T-helper 2 cell (primary cell): Measurements from ENCODE around the gene CWH43.
"Not testable (repeated sequence)": the region's sequence is repeated elsewhere in the genome, so short reads cannot be mapped to it uniquely, and the experiment has no call there.

Source experiments
- DNase-seq, 5 experiments: peaks; one replicate each; pipeline versions ENCODE4 v3.0.0 to v3.0.0-alpha.2; 2012 to 2022
- total RNA-seq, 2 donors: gene quantifications; one replicate each; lab custom pipeline; 2026; lab: John Stamatoyannopoulos, UW

Gene CWH43
- 0 reads per million in 2 donors for total RNA-seq

GRCh38 chr4:48985976-48986653 is at the start of gene CWH43:
Gene CWH43, plus strand, starts transcription at chr4:48986275. Its CDS starts 155 bp downstream, at chr4:48986430.
- no peak for DNase-seq

DNA sequence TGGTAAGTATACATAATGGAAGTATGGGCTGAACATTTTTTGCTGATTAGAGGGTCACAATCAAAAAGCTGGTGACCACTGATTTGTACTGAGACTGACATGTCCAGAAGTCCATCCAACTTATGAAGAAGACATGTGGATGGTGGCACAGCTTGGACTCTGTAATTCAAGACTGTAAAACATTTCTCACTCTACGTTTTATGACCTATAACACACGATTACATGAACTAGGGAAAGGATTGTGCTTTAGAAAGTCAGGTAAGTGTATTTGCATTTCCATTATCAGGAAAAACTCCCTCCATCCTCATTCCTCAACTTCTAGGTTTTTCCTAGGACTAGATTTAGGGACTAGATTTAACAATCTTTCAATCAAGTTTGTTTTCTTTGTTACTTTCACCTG is 49.0 kb upstream of the CWH43 start:
- no peak for DNase-seq

GRCh38 chr4:48938831-48939230 is 47.2 kb upstream of the CWH43 start:
- DNase-seq = no peak

DNA sequence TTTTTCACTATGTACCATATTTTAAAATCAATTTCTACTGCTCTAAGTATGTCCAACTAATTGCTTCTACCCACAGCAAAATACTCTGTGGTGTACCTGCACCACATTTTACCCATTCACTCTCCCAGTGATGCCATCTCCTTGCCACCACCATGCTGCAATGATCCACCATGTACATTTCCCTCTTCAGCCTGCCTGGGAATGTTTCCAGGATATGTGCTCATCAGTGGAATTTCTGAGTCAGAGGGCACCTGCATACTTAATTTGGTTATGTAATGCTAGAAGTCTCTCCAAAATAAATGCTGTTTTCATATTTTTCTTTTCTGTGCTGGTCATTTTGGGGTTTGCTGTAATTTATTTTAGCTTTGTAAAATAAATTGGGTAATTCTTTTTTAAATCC is 46.3 kb upstream of the CWH43 start:
- DNase-seq = no peak

DNA sequence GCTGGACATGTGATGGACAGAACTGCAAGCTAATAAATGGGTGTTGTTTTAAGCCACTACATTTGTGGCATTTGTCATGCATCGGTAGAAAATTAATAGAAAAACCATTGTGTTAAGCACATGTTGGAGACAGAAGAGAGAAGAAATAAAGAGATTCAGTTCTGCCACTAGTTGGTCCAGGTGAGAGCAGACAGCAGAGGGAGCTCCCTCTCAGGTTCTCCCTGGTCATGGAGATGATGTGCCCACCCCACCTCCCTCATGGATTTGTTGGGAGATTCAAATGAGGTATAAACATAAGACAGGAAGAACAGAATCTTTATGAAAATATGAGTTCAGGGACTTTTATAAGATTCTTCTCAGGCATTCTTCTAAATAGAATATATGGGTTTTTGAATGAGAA is 42.7 kb upstream of the CWH43 start:
- no peak for DNase-seq

GRCh38 chr4:48944252-48944651 is 41.8 kb upstream of the CWH43 start:
- no peak for DNase-seq

- DNase-seq = peak in 3 of 5 experiments; percentile 2 to 62 (median 9)
Observed at GRCh38 chr4:48944756-48945241, 41.3 kb upstream of the CWH43 start.

DNA sequence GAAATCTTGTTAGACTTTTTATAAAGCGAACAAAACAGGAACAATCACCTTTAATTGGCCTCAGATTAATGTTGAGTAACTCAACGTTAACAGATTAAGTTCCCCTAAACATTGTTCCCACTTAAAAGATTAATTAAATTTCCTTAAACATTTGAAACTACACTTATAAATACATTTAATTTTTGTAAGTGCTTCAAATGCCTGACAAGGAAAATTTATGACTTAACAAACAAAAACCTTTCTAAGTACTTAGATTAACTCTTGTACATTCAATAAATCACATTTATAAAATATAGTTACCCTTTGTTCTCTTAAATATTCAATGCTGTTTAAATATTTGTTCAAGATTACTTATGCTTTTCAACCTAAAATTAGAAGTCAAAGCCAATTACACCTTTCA is 40.1 kb upstream of the CWH43 start:
- no peak for DNase-seq

GRCh38 chr4:48947731-48948130 is 38.3 kb upstream of the CWH43 start:
- no peak for DNase-seq

DNA sequence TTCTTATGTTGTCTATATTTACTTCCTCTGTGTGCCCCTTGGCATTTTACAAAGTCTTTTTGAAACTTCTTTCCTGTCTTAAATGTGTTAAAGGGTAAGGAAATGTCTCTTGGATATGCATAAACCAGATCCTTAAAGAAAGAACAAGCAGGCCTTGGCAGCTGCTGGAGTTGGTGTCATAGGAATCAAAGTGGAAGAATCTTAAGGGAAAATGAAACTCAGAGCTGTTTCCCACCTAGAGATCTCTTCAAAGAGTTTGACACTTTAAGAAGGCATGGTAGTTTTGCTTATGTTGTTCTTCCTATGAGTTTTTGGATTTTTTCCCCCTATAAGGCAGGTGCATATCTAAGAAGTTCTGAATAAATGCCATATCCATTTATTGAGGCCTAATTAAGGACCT is 37.0 kb upstream of the CWH43 start:
- DNase-seq = no peak

DNA sequence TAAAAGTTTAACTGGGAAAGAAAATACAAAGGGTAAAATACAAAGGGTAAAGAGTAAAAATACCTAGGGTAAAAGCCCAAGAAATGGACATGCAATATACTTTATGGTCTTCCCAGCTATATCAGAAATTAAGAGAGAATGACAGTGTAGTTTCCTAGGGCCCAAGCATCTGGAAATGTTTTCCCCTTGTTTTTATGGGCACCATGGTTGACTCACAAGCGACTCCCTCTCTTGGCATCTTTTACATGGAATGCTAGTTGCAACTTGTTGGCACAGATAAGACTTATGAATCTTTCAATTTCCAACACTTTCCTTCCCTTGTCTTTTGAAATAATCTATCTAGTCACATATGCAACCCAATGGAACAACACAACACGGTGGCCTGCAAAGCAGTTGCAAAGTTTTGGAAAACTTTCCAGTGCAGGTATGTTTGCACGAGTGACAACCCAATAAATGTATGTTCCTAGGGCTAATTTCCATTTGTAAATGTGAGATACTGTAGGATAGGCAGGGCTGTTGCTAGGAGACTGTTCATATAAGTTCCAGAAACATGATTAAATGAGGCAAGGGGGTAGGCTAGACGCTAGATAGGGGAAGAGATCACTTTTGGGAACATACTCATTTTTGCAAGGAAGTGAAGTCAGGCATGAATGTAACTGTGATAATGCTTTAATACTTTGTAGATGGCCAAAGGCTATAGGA is 36.4 kb upstream of the CWH43 start:
- no peak for DNase-seq

DNA sequence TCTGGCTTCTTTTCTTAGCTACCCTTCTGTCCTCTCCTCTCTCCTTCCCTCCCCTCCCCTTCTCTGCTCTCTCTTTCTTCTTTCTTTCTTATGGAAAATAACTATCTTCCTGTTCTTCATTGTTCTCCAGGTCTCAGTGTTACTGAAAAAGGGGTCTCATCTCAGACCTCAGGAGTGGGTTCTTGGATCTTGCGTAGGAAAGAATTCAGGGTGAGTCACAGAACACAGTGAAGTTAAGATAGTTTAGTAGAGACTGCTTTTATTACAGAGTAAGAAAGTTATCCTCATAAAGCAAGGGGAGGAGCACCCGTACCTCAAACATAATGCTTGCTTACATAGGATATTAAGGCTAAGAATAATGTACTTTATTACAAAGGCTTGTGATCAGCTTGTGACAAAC is 31.8 kb upstream of the CWH43 start:
- no peak for DNase-seq

GRCh38 chr4:48957366-48957765 is 28.7 kb upstream of the CWH43 start:
- DNase-seq = not testable (repeated sequence)

GRCh38 chr4:48958582-48958981 is 27.5 kb upstream of the CWH43 start:
- DNase-seq = no peak

DNA sequence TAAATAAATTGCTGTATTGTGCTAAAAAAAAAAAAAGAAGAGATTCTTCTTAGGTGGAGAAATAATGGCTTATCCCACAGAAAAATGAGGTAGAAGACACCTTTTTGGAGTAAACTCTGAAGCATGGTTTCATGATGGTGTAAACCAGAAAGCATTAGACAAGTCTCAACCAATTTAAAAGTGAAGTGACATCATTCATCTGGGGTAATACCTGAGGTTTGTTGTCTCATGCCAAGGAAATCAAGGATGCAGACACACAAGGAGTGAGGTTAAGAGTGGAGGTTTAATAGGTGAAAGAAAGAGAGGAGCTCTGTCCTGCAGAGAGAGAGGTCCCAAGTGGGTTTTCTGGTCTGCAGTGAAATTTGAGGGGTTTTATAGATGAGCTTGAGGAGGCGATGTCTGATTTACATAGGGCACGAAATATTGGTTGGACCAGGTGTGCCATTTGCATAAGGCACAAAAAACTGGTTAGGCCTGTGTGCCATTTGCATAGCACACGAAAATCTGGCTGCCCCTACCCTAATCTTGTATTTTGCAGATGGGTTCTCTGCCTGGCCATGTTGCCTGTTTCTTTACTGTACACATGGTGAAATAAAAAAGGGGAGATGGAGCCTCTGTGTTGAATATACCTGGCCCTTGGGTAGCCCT is 25.0 kb upstream of the CWH43 start:
- DNase-seq = no peak

DNA sequence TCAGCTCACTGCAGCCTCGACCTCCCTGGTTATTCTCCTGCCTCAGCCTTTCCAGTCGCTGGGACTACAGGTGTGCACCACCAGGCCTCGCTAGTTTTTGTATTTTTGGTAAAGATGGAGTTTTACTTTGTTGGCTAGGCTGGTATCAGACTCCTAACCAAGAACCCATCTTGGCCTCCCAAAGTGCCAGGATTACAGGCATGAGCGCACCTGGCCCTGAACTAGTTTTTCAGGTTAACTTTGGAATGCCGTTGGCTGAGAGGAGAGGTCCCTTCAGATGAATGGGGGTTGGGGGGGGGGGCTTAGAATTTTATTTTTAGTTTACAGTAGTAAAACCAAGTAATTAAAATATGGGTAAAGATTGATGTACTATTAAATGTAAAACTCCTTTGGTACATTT is 23.4 kb upstream of the CWH43 start:
- no peak for DNase-seq

DNA sequence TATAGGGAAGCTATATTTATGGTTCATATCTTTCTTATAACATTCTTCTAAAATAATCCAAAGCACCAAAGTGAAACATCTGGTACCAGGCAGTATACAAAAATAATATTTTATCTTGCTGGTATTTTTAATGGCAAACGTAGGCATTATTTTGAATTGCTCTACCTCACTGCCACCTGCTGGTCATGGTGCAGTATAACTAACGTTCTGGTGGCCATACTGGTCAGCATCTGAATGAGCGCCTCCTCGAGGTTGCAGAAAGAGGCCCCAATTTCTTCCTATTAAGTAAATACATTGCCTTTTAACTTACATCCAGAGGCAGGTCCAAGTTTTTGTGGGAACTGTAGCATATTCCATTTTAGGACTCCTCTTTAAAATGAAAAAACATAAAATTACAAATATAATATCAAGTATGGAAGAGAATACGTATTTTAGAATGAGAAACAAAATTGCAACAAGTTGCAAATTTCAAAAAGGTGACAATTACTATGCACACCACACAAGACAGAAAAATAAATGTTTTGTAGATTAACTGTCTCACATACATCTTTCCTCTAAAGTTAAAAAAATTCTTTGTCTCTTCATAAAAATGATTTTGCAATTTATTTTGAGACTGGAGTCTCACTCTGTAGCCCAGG is 22.9 kb upstream of the CWH43 start:
- DNase-seq = peak in 4 of 5 experiments; percentile 38 to 79 (median 51)

- no peak for DNase-seq
Observed at GRCh38 chr4:48967101-48967500, 19.0 kb upstream of the CWH43 start.

DNA sequence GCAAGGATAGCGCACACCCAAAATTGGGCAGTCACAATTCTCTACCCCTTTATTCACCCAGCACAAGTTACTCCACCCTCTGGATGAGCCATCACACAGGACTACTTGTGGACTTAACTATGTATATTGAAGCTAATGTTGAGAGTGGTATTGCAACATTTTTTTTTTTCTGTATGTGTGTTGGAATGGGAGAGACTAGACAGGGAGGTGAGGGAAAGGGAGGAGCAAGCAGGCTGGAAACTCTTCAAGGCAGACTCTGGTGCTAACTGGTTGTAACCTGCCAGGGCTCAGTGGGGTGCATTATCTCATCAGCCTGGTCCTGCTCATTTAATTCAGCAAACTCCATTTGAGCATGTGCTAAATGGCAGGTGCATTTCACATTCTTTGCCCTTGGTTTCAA is 18.4 kb upstream of the CWH43 start:
- no peak for DNase-seq

DNA sequence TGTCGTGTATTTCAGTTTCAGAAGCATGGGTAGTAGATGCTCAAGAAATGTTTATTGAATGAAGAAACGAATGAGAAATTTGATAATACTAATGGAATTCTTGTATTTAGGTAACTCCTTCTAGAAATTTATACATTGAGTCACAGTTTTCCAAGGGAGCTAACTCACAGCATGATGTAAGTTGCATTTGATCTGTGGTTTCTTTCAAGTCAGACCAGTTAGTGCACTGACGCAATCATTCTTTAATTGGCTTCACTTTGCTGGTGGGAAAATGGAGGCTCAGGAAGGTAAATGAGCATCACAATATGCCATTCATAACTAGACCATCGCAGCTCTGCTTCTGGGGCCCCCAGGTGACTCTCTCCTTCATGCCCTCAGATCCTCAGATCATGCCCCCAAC is 17.3 kb upstream of the CWH43 start:
- DNase-seq = no peak

DNA sequence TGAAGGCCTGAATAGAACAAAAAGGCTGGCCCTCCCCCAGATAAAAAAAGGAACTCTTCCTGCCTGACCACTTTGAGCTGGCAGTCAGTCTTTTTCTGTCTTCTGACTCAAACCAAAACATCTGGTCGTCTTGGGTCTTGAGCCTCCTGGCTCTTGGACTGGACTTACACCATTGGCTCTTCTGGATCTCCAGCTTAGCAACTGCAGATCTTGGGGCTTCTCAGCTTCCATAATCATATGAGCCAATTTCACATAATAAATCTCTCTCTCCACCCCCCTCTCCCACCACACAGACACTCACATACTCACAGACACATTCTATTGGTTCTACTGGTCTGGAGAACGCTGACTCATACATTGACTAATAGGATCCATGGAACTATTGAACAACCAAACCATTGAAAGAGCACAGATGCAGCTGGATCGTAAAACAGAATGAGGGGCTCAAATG is 15.6 kb upstream of the CWH43 start:
- no peak for DNase-seq

DNA sequence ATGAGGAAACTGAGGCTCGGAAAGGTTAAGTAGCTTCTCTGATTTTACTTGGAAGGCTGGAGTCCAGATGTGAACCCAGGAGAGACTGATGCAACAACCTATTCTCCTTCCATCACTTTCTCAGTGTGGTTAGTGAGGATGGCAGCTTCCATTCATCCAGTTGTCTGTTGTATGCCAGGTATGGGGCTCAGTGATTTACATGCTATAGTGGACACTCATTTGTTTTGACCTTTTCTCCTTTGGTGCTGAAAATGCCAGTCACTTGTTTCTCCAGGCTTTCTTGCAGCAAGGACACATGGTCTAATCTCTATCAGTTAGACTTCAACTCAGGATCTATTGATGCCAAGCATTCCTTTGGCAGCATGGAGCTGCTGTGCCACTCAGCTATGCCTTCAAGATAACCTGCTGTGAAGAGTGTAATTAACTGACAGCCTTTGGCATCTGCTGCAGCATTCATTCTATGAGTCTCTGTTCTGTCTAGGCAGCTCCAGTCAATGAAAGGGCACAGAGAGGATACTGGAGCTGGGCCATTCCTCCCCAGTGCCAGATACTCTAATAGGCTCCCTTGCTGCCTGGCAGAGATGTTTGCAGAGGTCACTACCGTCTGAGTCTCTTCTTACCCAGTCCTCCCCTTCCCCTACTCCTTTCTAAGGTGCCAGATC is 11.0 kb upstream of the CWH43 start:
- DNase-seq = no peak

GRCh38 chr4:48976041-48976440 is 10.0 kb upstream of the CWH43 start:
- no peak for DNase-seq
